Right forelimb (tissue), 1 donor: ENCODE data around the gene PIM2.

ENCODE experiments used
- DNase-seq: peaks from one replicate; pipeline ENCODE4 v3.0.0-alpha.2; 2018

PIM2 gene

DNA sequence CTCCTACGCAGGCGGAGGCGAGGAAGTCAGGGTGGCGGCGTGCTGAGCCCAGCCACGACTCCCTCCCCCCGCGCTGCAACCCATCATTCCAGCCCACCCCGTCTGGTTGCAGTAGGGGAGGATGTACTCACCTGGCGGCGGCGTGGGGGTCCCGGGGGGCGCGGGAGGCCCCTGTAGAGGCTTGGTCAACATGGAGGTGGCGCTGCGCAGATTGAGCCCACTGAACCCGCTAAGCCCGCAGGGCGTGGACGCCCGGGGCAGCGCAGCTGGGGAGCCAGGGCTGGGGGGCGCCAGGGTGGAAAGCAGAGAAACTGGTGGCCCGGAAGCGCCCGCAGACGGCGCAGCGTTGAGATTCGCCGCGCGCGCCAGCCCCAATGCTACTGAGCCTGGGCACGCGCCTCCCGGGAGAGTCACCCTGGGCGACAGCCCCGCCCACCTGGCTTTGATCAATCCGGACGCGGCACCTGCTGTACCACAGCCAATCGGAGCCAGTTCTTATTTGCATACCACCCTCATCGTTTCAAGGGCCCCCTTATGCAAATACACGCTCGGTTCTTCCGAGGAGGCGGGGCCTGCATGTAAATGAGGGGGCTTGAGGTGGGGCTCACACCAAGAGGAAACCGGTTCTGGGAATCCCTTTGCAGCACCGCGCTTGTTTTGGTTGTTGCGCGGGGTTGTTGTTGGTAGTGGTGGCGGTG lies at the start of gene PIM2:
Gene PIM2, minus strand, starts transcription at position 382 of the 698 bp plus-strand sequence. Its CDS starts 190 bp downstream, at position 192.
- peak; percentile 71 for DNase-seq

DNA sequence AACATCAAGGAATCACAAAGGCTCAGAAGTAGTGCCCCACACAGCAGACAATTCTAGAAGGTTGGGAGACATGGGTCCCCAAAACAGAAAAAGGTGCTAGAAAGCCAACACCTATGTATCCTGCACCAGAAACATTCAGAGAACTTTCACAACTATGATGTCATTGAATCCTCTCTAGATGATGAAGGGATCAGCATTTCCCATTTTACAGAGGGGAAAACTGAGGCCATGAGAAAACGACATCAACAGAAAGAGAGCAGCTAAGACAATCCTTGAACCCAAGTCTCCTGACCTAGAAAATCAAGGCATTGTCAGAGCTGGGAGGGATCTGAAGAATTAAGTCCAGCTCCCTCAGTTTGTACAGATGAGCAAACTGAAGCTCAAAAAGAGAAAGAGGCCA lies 49.6 kb upstream of the PIM2 start:
- no peak for DNase-seq

GRCh38 chrX:48966796-48967579 lies 48.2 kb upstream of the PIM2 start:
- no peak for DNase-seq

- no peak for DNase-seq
These were observed 47.1 kb upstream of the PIM2 start for GRCh38 chrX:48965959-48966358.

DNA sequence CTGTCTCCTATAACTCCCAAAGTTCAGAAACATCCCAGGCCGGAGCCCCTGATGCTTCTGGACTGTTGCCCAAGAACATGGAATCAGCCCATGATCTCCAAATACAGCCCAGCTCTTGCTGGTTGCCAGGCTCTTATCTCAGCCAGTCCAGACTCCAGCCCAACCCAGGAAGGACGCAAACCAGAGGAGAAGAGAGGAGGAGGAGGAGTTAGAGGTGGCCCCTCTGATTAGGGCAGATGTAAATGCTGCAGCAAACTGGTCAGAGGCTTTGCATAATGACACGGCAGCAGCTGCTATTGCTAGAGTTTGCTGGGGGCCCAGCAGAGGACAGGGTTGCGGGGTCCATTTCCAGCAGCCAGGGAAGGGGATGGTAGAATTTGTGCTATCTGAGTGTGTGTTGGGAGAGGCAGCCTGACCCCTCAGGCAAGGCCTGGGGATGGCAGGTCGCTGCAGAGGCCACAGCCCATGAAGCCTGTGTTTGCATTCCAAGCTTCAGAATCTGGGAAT lies 42.8 kb upstream of the PIM2 start:
- no peak for DNase-seq

GRCh38 chrX:48960291-48960690 lies 41.5 kb upstream of the PIM2 start:
- no peak for DNase-seq

DNA sequence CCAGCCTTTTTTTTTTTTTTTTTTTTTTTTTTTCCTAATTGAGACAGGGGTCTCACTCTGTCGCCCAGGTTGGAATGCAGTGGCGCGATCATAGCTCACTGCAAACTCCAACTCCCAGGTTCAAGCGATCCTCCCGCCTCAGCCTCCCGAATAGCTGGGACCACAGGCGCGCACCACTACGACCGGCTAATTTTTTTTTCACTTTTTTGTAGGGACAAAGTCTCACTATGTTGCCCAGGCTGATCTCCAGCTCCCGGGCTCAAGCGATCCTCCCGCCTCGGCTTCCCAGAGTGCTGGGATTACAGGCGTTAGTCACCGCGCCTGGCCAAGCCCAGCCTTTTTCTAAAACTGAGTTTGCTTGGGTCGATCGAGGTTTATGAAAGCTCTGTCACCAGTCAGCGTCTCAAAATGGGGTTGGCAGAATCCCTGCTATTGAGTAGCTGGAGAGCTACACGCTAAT lies 39.8 kb upstream of the PIM2 start:
- peak; percentile 66 for DNase-seq

DNA sequence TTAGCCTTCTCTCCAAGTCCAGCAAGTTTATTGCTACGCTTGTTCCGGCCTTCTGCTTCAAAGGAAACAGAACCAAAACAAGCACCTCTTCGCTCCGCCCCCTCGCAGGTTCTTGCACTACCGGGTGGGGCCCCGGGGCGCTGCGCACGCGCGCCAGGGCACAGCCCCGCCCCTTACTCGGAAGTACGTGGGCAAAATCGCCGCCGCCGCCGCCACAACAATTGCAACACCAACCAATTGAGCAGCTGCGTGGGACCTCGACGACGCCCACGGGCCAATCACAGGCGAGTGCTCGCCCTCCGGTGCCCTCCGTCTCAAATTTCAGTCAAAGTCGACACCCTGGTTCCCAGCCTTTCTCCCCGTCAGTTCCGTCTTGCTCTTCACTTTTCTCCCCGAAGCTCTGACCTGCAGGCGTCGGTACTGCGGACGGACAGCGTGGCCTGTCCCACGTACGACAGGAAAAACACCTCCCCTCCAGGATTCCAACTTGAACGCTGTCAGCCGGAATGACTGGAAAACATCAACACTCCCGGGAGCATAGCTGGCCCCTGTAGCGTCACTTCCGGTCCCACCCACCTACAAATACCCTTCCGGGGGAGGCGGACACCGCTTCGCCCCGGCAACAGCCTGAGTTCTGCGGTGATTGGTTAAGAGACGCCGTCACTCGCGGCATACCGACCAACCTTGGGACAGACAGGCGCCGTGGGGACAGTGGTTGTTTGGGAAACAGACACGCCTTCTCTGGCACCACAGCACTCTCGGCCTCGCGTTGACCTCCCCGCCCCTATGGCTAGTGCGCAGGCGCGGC lies 39.2 kb upstream of the PIM2 start:
- DNase-seq: peak; percentile 95

GRCh38 chrX:48957477-48957826 lies 38.6 kb upstream of the PIM2 start, which contains the start of gene OTUD5:
TSS of gene OTUD5 (minus strand) at chrX:48957607. CDS start at chrX:48957570, 37 bp downstream.
- DNase-seq: peak; percentile 80

GRCh38 chrX:48956728-48957414 lies 38.0 kb upstream of the PIM2 start:
- no peak for DNase-seq

DNA sequence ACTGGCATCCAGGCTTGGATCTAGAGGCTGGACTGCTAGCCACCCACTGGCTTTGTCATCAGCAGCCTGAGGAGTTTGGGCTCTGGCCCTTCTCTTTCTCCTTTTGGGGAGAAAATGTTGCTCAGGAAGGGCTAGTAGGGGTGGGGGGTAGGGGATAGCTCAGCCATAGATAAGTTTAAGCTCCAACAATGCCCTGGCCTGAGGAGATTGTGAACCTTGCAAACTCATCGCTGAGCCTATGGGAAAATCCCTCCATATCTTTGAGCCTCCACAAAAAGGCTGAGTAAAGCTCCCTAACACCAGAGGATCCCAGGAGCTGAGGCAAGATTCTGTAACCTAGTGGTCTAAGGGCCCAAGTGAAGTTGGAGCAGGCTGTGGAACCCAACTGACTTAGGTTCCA lies 29.8 kb upstream of the PIM2 start:
- no peak for DNase-seq

DNA sequence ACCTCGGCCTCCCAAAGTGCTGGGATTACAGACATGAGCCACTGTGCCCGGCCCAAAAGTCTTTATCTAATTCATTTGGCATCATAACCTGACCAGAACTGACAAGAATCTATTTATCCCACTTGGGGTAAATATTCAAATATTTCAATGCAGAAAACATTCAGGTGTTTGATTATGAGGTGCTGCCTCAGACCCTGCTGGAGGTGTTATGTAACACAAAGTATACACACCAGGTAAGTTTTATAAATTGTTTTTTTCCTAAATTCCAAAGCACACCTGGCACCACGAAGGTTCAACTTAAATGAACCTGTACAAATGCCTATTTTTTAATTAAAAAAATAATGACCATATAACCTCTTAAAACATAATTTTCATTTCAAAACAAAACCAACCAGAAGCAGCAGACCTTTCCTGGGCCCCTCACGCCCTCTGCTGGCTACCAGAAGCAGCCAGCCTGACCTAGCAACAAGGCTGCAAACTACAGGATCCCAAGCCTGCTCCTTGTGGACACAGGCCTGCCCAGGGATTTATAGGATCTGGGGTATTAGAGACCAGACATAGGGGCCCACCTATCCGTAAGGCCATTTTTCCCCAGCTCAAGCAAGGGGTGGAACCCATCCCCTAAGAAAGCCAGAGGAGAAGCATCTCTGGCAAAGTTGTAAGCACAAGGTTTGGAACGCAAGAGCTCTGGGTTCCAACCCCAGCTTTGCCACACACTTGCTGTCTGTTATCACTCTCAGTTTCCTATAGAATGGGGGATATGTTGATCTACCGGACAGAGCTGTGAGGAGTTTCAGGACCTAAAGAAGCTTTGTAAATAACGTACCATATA lies 26.9 kb upstream of the PIM2 start:
- DNase-seq: no peak

DNA sequence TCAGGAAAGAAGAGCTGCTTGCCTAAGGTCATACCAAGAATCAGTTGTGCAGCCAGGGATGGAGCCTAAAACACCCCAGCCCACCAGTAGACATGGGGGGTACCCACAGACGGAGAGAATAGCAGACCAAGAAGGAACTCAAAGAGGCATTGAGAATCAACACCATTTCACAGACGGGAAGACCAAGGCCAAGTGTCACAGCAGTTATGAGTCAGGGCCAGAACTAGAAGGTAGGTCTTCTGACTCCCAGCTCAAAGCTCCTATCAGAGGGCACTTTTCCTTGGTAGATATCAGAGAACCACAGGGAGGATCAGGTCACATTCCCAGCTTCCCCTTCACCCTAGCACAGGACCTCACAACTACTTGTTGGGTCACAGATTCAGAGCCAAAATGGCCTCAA lies 24.1 kb upstream of the PIM2 start:
- no peak for DNase-seq

DNA sequence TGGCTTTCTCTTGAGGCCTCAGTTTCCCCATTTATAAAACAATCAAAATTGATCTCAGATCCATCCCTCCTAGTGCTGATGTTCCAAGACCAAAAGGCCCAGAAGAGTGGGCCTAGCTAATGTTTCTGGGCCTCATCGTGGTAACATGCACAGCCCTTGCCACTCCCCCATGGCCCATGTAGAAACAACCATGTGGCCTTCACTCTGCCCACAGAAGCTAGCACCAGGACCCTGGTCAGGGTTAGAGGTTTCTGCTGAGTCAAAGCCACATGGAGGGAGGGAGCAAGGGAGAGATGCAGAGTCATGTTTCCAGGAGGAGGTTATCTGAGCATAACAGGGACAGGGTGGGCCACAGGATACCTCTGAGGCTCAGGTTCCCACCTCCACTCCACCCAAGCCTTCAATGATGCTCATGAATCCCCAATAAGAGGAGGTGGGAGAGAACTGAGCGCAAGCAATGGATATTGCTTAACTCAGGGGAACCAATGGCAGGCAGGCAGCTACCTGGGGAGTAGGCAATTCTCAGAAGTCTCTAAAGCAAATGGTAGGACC lies 21.7 kb upstream of the PIM2 start:
- DNase-seq: no peak

DNA sequence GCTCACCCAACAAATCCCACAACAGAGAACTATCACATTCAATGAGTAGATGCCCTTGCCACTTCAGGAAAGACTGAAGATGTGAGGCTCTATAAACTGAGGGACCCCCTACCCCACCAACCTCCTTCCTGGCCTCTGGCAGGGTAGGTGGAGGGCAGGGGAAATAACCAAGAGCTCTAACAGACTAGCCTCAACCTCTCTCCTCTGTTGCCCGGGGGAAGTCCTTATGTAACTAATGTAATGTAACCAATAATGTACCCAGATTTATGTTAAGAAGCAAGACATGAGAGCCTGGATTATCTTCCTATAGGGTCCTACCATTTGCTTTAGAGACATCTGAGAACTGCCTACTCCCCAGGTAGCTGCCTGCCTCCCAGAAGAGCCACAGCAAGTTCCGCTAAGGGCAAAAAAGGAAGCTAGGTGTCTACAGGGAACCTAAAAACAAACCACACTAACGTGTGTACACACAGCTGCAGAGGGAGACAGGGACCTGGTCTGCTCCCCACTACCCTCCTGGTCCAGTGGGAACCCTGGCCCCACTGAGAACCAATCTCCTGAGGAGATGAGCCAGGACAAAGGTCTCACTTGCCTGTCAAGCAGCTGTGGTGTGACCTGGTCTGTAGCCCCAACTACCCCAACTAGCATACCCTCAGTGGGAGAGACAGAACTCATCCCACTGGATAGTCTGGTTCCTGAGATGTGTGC lies 20.9 kb upstream of the PIM2 start:
- DNase-seq: no peak

DNA sequence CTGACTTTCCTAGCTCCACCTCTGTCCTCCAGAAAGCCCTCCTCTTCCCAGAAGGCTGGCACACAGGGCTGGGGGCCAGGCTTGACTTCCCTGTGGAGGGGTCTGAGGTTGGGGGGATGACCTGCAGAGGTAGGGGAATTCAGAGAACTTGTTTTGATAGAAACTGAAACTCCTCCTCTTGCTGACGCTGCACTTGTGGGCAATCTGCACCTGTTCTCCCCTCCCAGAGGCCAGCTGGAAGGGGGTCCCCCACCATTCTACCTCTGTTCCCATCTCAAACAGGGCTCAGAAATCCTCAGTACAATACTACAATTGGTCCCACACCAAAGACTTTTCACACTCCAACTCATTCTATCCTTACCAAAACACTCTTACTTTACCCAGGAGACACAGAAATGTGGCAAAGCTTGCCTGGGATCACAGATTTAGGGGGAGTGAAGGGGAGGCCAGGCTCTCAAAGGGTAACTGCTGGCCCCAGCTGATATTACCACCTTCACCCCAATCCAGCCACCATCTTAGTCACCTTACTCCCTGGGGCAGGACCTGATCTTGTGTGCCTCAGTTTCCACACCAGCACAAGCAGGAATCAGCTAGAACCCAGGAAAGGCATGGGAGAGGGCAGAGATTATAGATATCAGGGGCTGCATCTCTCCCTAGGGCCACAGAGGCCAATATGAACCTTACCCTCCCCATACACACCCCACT lies 20.0 kb upstream of the PIM2 start:
- DNase-seq: no peak

DNA sequence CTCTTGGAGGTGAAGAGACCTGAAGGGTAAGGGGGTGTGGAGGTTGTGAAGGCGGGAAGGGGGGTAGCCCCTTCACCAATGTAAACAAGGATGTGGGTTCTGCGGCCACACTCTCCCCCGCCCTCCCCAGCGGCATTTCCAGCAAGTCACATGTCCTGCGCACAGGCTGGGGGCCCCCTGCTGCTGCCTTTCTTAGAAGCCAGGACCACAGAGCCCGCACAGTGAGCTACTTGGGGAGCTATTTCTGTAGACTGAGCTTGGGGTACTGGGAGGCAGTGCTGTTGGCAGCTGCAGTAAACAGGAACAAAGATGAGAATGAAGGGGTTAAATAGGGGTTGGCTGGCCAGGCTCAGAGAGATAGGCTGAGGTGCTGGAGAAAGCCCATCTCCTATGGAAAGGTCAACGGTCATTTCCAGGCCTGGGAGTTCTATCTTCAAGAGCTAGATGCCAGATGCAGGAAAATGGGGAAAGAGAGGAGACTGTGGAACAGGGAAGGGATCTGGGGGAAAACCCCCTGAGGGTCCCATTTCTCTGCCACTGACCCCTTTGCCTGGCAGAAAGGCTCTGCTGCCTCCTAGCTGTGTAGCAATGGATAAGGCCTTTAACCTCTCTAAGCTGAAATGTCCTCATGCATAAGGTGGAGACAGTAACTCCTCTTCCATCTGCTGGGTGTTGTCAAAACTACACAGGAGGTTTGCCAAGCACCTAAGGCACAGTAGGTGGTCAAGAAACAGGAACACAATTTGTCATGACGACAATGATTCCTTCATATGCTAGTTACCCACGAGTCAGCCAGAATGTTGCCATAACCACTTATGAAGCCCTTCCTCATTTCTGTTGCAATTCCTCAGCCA lies 18.5 kb upstream of the PIM2 start:
- DNase-seq: no peak

GRCh38 chrX:48936429-48937053 lies 17.7 kb upstream of the PIM2 start:
- DNase-seq: no peak

- no peak for DNase-seq
These were observed 16.5 kb upstream of the PIM2 start for GRCh38 chrX:48935301-48935670.
